ENCODE results near the gene CYRIA. TPM values are rescaled to one million over a fixed set of nuclear protein-coding genes. Genes with fewer than 3 reads are reported as not detected.

Gene CYRIA
- total RNA-seq, 1 experiment from 2014 or later = 183 TPM

GRCh38 chr2:16625759-16626158 is 39.9 kb downstream of the CYRIA start:
- BruUV-seq (replicated peaks) = TSS peak; percentile 93
- H3K4me3 ChIP-seq (ENCODE audit: low read depth, low read length, poor library complexity, severe bottlenecking) = no peak overlapping the region
- H3K4me1 ChIP-seq (ENCODE audit: insufficient read depth, low read length, poor library complexity, severe bottlenecking) = peaks cover 91% of the 10 kb centered on the region
- DNase-seq (ENCODE audit: low spot score) = peak; percentile 59
- H3K27ac ChIP-seq (ENCODE audit: low read depth, low read length, poor library complexity, severe bottlenecking) = peak overlapping the region; percentile 94
- POLR2A ChIA-PET (ENCODE audit: low non-redundant PET) = no interaction called here
- peaks cover 50% of the 10 kb centered on the region for H3K36me3 ChIP-seq (ENCODE audit: insufficient read depth, low read length, poor library complexity, severe bottlenecking)
- CTCF ChIA-PET = no interaction called here
- intact Hi-C loops (cut with micrococcal nuclease; ENCODE audit: unreplicated experiment) = loop anchor here (2.0 kb wide), 1 partner anchor 59 kb away; no protein-coding TSS in a partner anchor
- H3K27me3 ChIP-seq (replicated peaks; ENCODE audit: insufficient read depth, low read depth, low read length, poor library complexity) = no peaks in the 10 kb centered on the region
- no peaks in the 10 kb centered on the region for H3K9me3 ChIP-seq (ENCODE audit: low read depth, low read length, poor library complexity, severe bottlenecking)
- TF ChIP-seq, protein P1, sequence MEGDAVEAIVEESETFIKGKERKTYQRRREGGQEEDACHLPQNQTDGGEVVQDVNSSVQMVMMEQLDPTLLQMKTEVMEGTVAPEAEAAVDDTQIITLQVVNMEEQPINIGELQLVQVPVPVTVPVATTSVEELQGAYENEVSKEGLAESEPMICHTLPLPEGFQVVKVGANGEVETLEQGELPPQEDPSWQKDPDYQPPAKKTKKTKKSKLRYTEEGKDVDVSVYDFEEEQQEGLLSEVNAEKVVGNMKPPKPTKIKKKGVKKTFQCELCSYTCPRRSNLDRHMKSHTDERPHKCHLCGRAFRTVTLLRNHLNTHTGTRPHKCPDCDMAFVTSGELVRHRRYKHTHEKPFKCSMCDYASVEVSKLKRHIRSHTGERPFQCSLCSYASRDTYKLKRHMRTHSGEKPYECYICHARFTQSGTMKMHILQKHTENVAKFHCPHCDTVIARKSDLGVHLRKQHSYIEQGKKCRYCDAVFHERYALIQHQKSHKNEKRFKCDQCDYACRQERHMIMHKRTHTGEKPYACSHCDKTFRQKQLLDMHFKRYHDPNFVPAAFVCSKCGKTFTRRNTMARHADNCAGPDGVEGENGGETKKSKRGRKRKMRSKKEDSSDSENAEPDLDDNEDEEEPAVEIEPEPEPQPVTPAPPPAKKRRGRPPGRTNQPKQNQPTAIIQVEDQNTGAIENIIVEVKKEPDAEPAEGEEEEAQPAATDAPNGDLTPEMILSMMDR (conservative IDR thresholded peaks at IDR 0.05; ENCODE audit: low read depth, low read length) = no peak
- no peak for TF ChIP-seq EZH2 (IDR thresholded peaks at IDR 0.05; ENCODE audit: borderline replicate concordance, low read depth, low read length, poor library complexity, severe bottlenecking)

DNA sequence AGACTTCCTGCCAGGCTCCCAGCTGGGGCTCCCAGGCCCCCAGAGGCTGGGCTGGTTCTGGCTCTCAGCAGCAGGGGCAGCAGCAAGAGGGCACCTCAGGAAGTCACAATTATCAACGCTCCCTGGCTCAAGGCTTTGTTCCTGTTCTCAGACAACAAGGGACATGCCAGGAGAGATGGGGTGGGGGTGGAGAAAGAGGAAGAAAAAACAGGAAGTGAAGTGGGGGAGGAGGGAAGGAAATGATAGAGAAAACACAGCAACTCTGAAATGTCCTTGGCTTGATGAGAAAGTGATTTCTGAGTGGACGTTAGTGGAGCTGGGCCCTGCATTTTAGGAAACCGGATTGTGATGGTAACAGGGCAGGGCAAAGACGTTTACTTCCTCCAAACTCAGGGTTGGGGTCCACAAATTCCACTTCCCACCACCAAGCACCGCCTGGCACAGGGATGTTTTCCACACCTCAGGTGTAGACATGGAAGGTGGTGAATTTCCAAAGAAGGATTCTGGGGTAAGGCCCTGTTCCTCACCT is 40.4 kb downstream of the CYRIA start:
- intact Hi-C loops (cut with micrococcal nuclease; ENCODE audit: unreplicated experiment) = loop anchor here (2.0 kb wide), 1 partner anchor 60 kb away; no protein-coding TSS in a partner anchor
- Histone ChIP-seq H3K4me3 (ENCODE audit: low read depth, low read length, poor library complexity, severe bottlenecking) (no peak overlapping the region), H3K27ac (ENCODE audit: low read depth, low read length, poor library complexity, severe bottlenecking) (peak overlapping the region; percentile 94), H3K4me1 (ENCODE audit: insufficient read depth, low read length, poor library complexity, severe bottlenecking) (peaks cover 86% of the 10 kb centered on the region), H3K27me3 (replicated peaks; ENCODE audit: insufficient read depth, low read depth, low read length, poor library complexity) (no peaks in the 10 kb centered on the region), H3K36me3 (ENCODE audit: insufficient read depth, low read length, poor library complexity, severe bottlenecking) (peaks cover 49% of the 10 kb centered on the region), H3K9me3 (ENCODE audit: low read depth, low read length, poor library complexity, severe bottlenecking) (no peaks in the 10 kb centered on the region)
- CTCF ChIA-PET = no interaction called here
- no TSS peak for BruUV-seq (replicated peaks)
- POLR2A ChIA-PET (ENCODE audit: low non-redundant PET) = no interaction called here
- DNase-seq (ENCODE audit: low spot score) = peak; percentile 97
- TF ChIP-seq, protein P1 (conservative IDR thresholded peaks at IDR 0.05; ENCODE audit: low read depth, low read length) = 0 out of 2 replicates have a peak, but pooled peaks have one; percentile 17
- no peak for TF ChIP-seq EZH2 (IDR thresholded peaks at IDR 0.05; ENCODE audit: borderline replicate concordance, low read depth, low read length, poor library complexity, severe bottlenecking)

DNA sequence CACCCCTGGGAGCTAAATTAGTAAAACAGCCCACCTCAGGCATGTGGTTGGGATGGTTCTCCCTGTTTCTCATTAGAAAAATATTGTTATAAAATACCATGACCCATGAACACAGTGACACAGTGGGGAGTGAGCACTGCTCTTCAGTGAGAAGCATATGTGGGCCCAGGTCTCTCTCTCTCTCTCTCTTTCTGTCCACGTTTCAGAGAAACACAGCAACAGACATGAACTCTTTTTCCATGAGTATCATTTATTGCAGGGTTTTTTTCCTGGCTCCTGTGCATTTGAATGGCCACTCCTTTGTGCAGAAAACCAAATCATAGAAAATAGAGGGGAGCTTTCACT is 41.2 kb downstream of the CYRIA start:
- intact Hi-C loops (cut with micrococcal nuclease; ENCODE audit: unreplicated experiment) = loop anchor here (2.0 kb wide), 1 partner anchor 60 kb away; no protein-coding TSS in a partner anchor
- peaks cover 86% of the 10 kb centered on the region for H3K4me1 ChIP-seq (ENCODE audit: insufficient read depth, low read length, poor library complexity, severe bottlenecking)
- TF ChIP-seq, protein P1 (conservative IDR thresholded peaks at IDR 0.05; ENCODE audit: low read depth, low read length) = no peak
- no peak for TF ChIP-seq EZH2 (IDR thresholded peaks at IDR 0.05; ENCODE audit: borderline replicate concordance, low read depth, low read length, poor library complexity, severe bottlenecking)
- H3K27me3 ChIP-seq (replicated peaks; ENCODE audit: insufficient read depth, low read depth, low read length, poor library complexity) = no peaks in the 10 kb centered on the region
- H3K36me3 ChIP-seq (ENCODE audit: insufficient read depth, low read length, poor library complexity, severe bottlenecking) = peaks cover 55% of the 10 kb centered on the region
- CTCF ChIA-PET = no interaction called here
- peak overlapping the region; percentile 94 for H3K27ac ChIP-seq (ENCODE audit: low read depth, low read length, poor library complexity, severe bottlenecking)
- DNase-seq (ENCODE audit: low spot score) = no peak
- no peak overlapping the region for H3K4me3 ChIP-seq (ENCODE audit: low read depth, low read length, poor library complexity, severe bottlenecking)
- no TSS peak for BruUV-seq (replicated peaks)
- POLR2A ChIA-PET (ENCODE audit: low non-redundant PET) = no interaction called here
- no peaks in the 10 kb centered on the region for H3K9me3 ChIP-seq (ENCODE audit: low read depth, low read length, poor library complexity, severe bottlenecking)
